K562 (cell line): Measurements from ENCODE around the gene LAMB1.

Source experiments
- BRCA1 ChIP-seq, 2 experiments: fragments of 450-650 bp in 1 of 2; sonication (generic) in 1 of 2; formaldehyde crosslinking in 1 of 2; IDR thresholded peaks; 2 replicates each; pipeline versions ENCODE4 v1.5.0 to v1.6.1; 2017 to 2020; ENCODE audit warnings: mild to moderate bottlenecking in 1 of 2, missing genetic modification reagents in 1 of 2
- CBX5 ChIP-seq: IDR thresholded peaks from 2 replicates; pipeline ENCODE4 v1.6.1; 2014; ENCODE audit warnings: low read depth, borderline replicate concordance
- COPS2 ChIP-seq: fragments of 450-650 bp; conservative IDR thresholded peaks from 2 replicates; pipeline ENCODE4 v1.6.1; 2016; ENCODE audit warnings: mild to moderate bottlenecking, moderate library complexity
- FOXK2 ChIP-seq, 2 experiments: fragments of 450-650 bp; IDR thresholded peaks in 1 of 2; conservative IDR thresholded peaks in 1 of 2; 2 replicates each; pipeline ENCODE4 v1.6.1; 2016; ENCODE audit warnings: low read depth in 2 of 2, mild to moderate bottlenecking in 1 of 2
- HNRNPUL1 ChIP-seq: fragments of 200-400 bp; formaldehyde crosslinking; IDR thresholded peaks from 2 replicates; pipeline ENCODE4 v1.6.1; 2017; ENCODE audit warnings: low read length
- JUNB ChIP-seq: fragments of 450-650 bp; formaldehyde crosslinking; conservative IDR thresholded peaks from 2 replicates; pipeline ENCODE4 v1.4.0; 2020; ENCODE audit warnings: mild to moderate bottlenecking
- MAFK ChIP-seq: IDR thresholded peaks from 2 replicates; pipeline ENCODE4 v1.6.1; 2011; ENCODE audit warnings: low read length, improper control_type of control experiment
- NELFE ChIP-seq: IDR thresholded peaks from 2 replicates; pipeline ENCODE4 v1.6.1; 2011; ENCODE audit warnings: mild to moderate bottlenecking; ENCODE audit not compliant: insufficient read depth, insufficient read length
- POLR2AphosphoS5 ChIP-seq: IDR thresholded peaks from 2 replicates; pipeline ENCODE4 v1.6.1; 2011; ENCODE audit warnings: mild to moderate bottlenecking, low read depth, low read length, moderate library complexity; ENCODE audit not compliant: control insufficient read depth, insufficient read depth
- TAF7 ChIP-seq: fragments of 450-650 bp; IDR thresholded peaks from 2 replicates; pipeline ENCODE4 v1.6.1; 2016; ENCODE audit warnings: missing genetic modification characterization, missing compliant biosample characterization
- ZNF23 ChIP-seq: fragments of 250-450 bp; sonication (Bioruptor Pico); IDR thresholded peaks from 2 replicates; pipeline ENCODE4 v1.4.0; 2020; ENCODE audit warnings: mild to moderate bottlenecking

- TF ChIP-seq NELFE (no peak), TAF7 (tag) (no peak), MAFK (no peak), POLR2AphosphoS5 (no peak), FOXK2 (conservative IDR thresholded peaks at IDR 0.05 in 1 of 2, IDR thresholded peaks at IDR 0.05 in 1 of 2; ENCODE audit: low read depth in 2 of 2) (no peak), CBX5 (no peak), ZNF23 (no peak), HNRNPUL1 (no peak), JUNB (CRISPR knock-in tag) (no peak), BRCA1 (IDR thresholded peaks at IDR 0.05) (no peak), BRCA1 (CRISPR knock-in tag; IDR thresholded peaks at IDR 0.05) (no peak), COPS2 (no peak)
Measured at GRCh38 chr7:107951172-107951787, 51.7 kb downstream of the LAMB1 start.
